H9 (cell line): Measurements from ENCODE around the gene EIF2S2. TPM values are rescaled to one million over a fixed set of nuclear protein-coding genes. Genes with fewer than 3 reads are reported as not detected.

Experiments used
- DNase-seq: peaks from one replicate; pipeline ENCODE4 v3.0.0-alpha.2; 2017
- H2AFZ ChIP-seq: one replicate; pipeline ENCODE4 v1.6.1; 2013; ENCODE audit warnings: mild to moderate bottlenecking, low read length, control low read depth, moderate library complexity
- H2AK5ac ChIP-seq: 2 replicates; pipeline ENCODE4 v1.6.1; 2013; ENCODE audit warnings: low read length, control low read depth, mixed read lengths; ENCODE audit not compliant: insufficient read length
- H2BK120ac ChIP-seq: one replicate; pipeline ENCODE4 v1.6.1; 2013; ENCODE audit warnings: low read depth, mild to moderate bottlenecking, low read length, control low read depth, inconsistent platforms; ENCODE audit not compliant: poor library complexity, severe bottlenecking
- H2BK12ac ChIP-seq: 2 replicates; pipeline ENCODE4 v1.6.1; 2013; ENCODE audit warnings: low read length, control low read depth, mixed read lengths, low read depth; ENCODE audit not compliant: insufficient read length
- H2BK15ac ChIP-seq: 2 replicates; pipeline ENCODE4 v1.6.1; 2013; ENCODE audit warnings: low read depth, low read length, control low read depth
- H2BK20ac ChIP-seq: one replicate; pipeline ENCODE4 v1.6.1; 2013; ENCODE audit warnings: low read depth, mild to moderate bottlenecking, low read length, control low read depth, inconsistent platforms; ENCODE audit not compliant: poor library complexity, severe bottlenecking
- H2BK5ac ChIP-seq: 2 replicates; pipeline ENCODE4 v1.6.1; 2013; ENCODE audit warnings: low read length, control low read depth, mixed read lengths; ENCODE audit not compliant: insufficient read length
- H3K14ac ChIP-seq: 2 replicates; pipeline ENCODE4 v1.6.1; 2013; ENCODE audit warnings: low read length, control low read depth; ENCODE audit not compliant: insufficient read depth
- H3K18ac ChIP-seq: 2 replicates; pipeline ENCODE4 v1.6.1; 2013; ENCODE audit warnings: low read depth, mild to moderate bottlenecking, mixed read lengths, low read length, control low read depth; ENCODE audit not compliant: insufficient read length
- H3K23ac ChIP-seq: 2 replicates; pipeline ENCODE4 v1.6.1; 2013; ENCODE audit warnings: low read length, control low read depth, mixed read lengths, low read depth; ENCODE audit not compliant: insufficient read length
- H3K23me2 ChIP-seq: 2 replicates; pipeline ENCODE4 v1.6.1; 2013; ENCODE audit warnings: low read depth, mild to moderate bottlenecking, mixed read lengths, low read length, control low read depth; ENCODE audit not compliant: insufficient read length, poor library complexity, severe bottlenecking
- H3K27ac ChIP-seq: 2 replicates; pipeline ENCODE4 v1.5.1; 2013; ENCODE audit warnings: low read length, control low read depth, mixed read lengths, low read depth; ENCODE audit not compliant: insufficient read length
- H3K27me3 ChIP-seq: 2 replicates; pipeline ENCODE4 v1.6.1; 2013; ENCODE audit warnings: low read length, control low read depth, inconsistent platforms; ENCODE audit not compliant: insufficient read depth
- H3K4ac ChIP-seq: 2 replicates; pipeline ENCODE4 v1.6.1; 2013; ENCODE audit warnings: low read depth, mild to moderate bottlenecking, control low read depth, inconsistent platforms, low read length, moderate library complexity
- H3K4me1 ChIP-seq: 2 replicates; pipeline ENCODE4 v1.6.1; 2013; ENCODE audit warnings: low read length, control low read depth, inconsistent platforms; ENCODE audit not compliant: insufficient read depth
- H3K4me2 ChIP-seq: 2 replicates; pipeline ENCODE4 v1.6.1; 2013; ENCODE audit warnings: low read length, control low read depth, mixed read lengths; ENCODE audit not compliant: insufficient read length, insufficient read depth
- H3K56ac ChIP-seq: 2 replicates; pipeline ENCODE4 v1.6.1; 2013; ENCODE audit warnings: low read depth, mild to moderate bottlenecking, mixed read lengths, low read length, control low read depth; ENCODE audit not compliant: insufficient read length
- H3K79me1 ChIP-seq: 2 replicates; pipeline ENCODE4 v1.6.1; 2013; ENCODE audit warnings: low read depth, mild to moderate bottlenecking, moderate library complexity, low read length, control low read depth, inconsistent platforms; ENCODE audit not compliant: insufficient read depth, poor library complexity, severe bottlenecking
- H3K79me2 ChIP-seq: 2 replicates; pipeline ENCODE4 v1.6.1; 2013; ENCODE audit warnings: low read length, control low read depth, inconsistent platforms; ENCODE audit not compliant: insufficient read depth
- H3K9ac ChIP-seq: 2 replicates; pipeline ENCODE4 v1.6.1; 2013; ENCODE audit warnings: low read length, control low read depth, mixed read lengths; ENCODE audit not compliant: insufficient read length; ENCODE audit errors: extremely low read depth
- H3K9me3 ChIP-seq: one replicate; pipeline ENCODE4 v1.6.1; 2013; ENCODE audit warnings: low read depth, low read length, inconsistent platforms; ENCODE audit not compliant: control insufficient read depth
- H3T11ph ChIP-seq: one replicate; pipeline ENCODE4 v1.6.1; 2013; ENCODE audit warnings: mild to moderate bottlenecking, low read length, control low read depth, inconsistent platforms
- H4K20me1 ChIP-seq: one replicate; pipeline ENCODE4 v1.6.1; 2013; ENCODE audit not compliant: control insufficient read depth, insufficient read length, insufficient read depth
- H4K5ac ChIP-seq: 2 replicates; pipeline ENCODE4 v1.6.1; 2013; ENCODE audit warnings: low read depth, mild to moderate bottlenecking, mixed read lengths, low read length, control low read depth; ENCODE audit not compliant: insufficient read length
- H4K8ac ChIP-seq: replicated peaks from 2 replicates; pipeline ENCODE4 v1.6.1; 2013; ENCODE audit warnings: low read length, control low read depth, mixed read lengths, low read depth; ENCODE audit not compliant: insufficient read length
- H4K91ac ChIP-seq: 2 replicates; pipeline ENCODE4 v1.6.1; 2013; ENCODE audit warnings: low read depth, mild to moderate bottlenecking, moderate library complexity, mixed read lengths, low read length, control low read depth; ENCODE audit not compliant: insufficient read length
- H3K27ac Mint-ChIP-seq, 3 experiments: 2 replicates in 2 of 3; 3 replicates in 1 of 3; pipeline ENCODE4 v1.8.0; 2020 to 2021; ENCODE audit warnings: mixed read lengths in 3 of 3, mild to moderate bottlenecking in 1 of 3, moderate library complexity in 1 of 3
- H3K27me3 Mint-ChIP-seq: 2 replicates; pipeline ENCODE4 v1.8.0; 2021; ENCODE audit warnings: low read depth, mild to moderate bottlenecking, moderate library complexity, mixed read lengths
- H3K36me3 Mint-ChIP-seq, 3 experiments: 2 replicates in 2 of 3; 3 replicates in 1 of 3; pipeline ENCODE4 v1.8.0; 2020 to 2021; ENCODE audit warnings: low read depth in 3 of 3, mixed read lengths in 3 of 3; ENCODE audit not compliant: insufficient read depth in 1 of 3
- H3K4me1 Mint-ChIP-seq, 2 experiments: 2 replicates each; pipeline ENCODE4 v1.8.0; 2020; ENCODE audit warnings: mixed read lengths in 2 of 2
- H3K4me3 Mint-ChIP-seq, 2 experiments: 2 replicates in 1 of 2; 3 replicates in 1 of 2; pipeline ENCODE4 v1.8.0; 2020 to 2021; ENCODE audit warnings: mild to moderate bottlenecking in 2 of 2, mixed read lengths in 2 of 2, moderate library complexity in 1 of 2
- H3K9me3 Mint-ChIP-seq, 2 experiments: 2 replicates in 1 of 2; 3 replicates in 1 of 2; pipeline ENCODE4 v1.8.0; 2020; ENCODE audit warnings: mild to moderate bottlenecking in 2 of 2, mixed read lengths in 2 of 2, moderate library complexity in 1 of 2
- CTCF ChIP-seq: fragments of 200-600 bp; sonication (generic); conservative IDR thresholded peaks from 3 replicates; pipeline ENCODE4 v1.8.0; 2021; ENCODE audit warnings: antibody characterized with exemption, mild to moderate bottlenecking
- WGBS: extraction: QIAGEN DNeasy Blood & Tissue Kit; methylation state at CpG from one replicate; pipeline ENCODE4 v1.1.7; 2013; ENCODE audit warnings: missing lambda C conversion rate, low lambda C conversion rate, mixed read lengths; ENCODE audit not compliant: insufficient read length; ENCODE audit errors: extremely low coverage; 5-methylcytosine and 5-hydroxymethylcytosine counted together
- total RNA-seq: library from RNA; stranded (reverse); gene quantifications from 2 replicates; pipeline ENCODE4 v1.2.1, GENCODE V29; 2021

EIF2S2 gene
- total RNA-seq, 1 experiment from 2014 or later, result 188 TPM

DNA sequence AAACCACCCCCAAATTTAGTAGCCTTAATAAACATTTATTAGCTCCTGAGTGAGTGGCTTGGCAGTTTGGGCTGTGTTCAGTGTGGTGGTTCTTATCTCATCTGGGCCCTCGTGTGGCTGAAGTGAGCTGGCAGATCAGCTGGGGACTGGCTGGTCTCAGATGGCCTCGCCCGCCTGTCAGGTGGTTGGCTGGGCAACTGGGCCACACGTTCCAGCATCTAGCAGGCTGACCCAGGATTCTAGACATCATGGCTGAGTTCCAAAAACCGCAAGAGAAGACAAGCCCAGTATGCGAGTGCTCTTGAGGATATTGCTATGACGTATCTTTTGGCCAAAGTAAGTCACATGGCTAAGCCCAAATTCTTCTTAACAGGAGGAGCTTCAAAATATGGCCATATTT is 28.9 kb downstream of the EIF2S2 start:
- Histone ChIP-seq H2BK12ac (no peak overlapping the region), H3K9ac (no peak overlapping the region), H3K27ac (no peak overlapping the region), H2BK5ac (no peak overlapping the region), H3K79me2 (no peaks in the 10 kb centered on the region), H3K18ac (no peak overlapping the region), H3K56ac (no peak overlapping the region), H3K4me1 (no peaks in the 10 kb centered on the region), H4K8ac (no peak overlapping the region), H3K27me3 (no peaks in the 10 kb centered on the region), H3K23me2 (no peaks in the 10 kb centered on the region), H4K91ac (no peak overlapping the region), H3T11ph (no peak overlapping the region), H3K79me1 (no peaks in the 10 kb centered on the region), H3K9me3 (no peaks in the 10 kb centered on the region), H3K23ac (no peak overlapping the region), H3K4ac (no peak overlapping the region), H2BK15ac (no peak overlapping the region), H2BK120ac (no peak overlapping the region), H2AFZ (no peak overlapping the region), H4K20me1 (no peaks in the 10 kb centered on the region), H2BK20ac (no peak overlapping the region), H4K5ac (no peak overlapping the region), H3K4me2 (no peak overlapping the region), H3K14ac (no peak overlapping the region), H2AK5ac (no peak overlapping the region)
- no CpG with 5 or more reads among the region's 7 CpGs for WGBS
- no peak overlapping the region for H3K4me3 Mint-ChIP-seq
- no peak for TF ChIP-seq CTCF
- no peaks in the 10 kb centered on the region for H3K9me3 Mint-ChIP-seq
- peaks cover 12 to 62% (median 16%) of the 10 kb centered on the region in 3 experiments for H3K36me3 Mint-ChIP-seq
- no peaks in the 10 kb centered on the region for H3K4me1 Mint-ChIP-seq
- no peaks in the 10 kb centered on the region for H3K27me3 Mint-ChIP-seq
- no peak for DNase-seq
- no peak overlapping the region for H3K27ac Mint-ChIP-seq
